PC-3 (cell line): ENCODE results near the gene GSTO2. TPM values are rescaled to one million over a fixed set of nuclear protein-coding genes. Genes with fewer than 3 reads are reported as not detected.
A peak's percentile ranks its signal among the peaks of the same experiment; 100 is the strongest.

ENCODE experiments used
- ATAC-seq: fragments of 200-7000 bp; cut with Tn5 transposase; 2 replicates; pipeline ENCODE4 v1.9.1; 2020; ENCODE audit warnings: mild to moderate bottlenecking, moderate library complexity
- BruUV-seq: library from RNA; stranded (reverse); fragments of 400-500 nt; replicated peaks from 2 replicates; lab custom pipeline; 2021; lab: Mats Ljungman, UMichigan
- CTCF ChIA-PET: fragments of 300-600 bp; sonication (Branson Sonifier 250); formaldehyde crosslinking; loops from one replicate; lab custom pipeline; 2022; ENCODE audit warnings: antibody characterized with exemption; lab: Charles Lee
- POLR2A ChIA-PET: fragments of 300-600 bp; sonication (Branson Sonifier 250); formaldehyde crosslinking; loops from one replicate; lab custom pipeline; 2022; ENCODE audit warnings: antibody characterized with exemption; ENCODE audit not compliant: unreplicated experiment; lab: Charles Lee
- DNase-seq: peaks from one replicate; pipeline ENCODE4 v3.0.0-alpha.2; 2015
- H2AFZ ChIP-seq: fragments of 300-600 bp; sonication (generic); 2 replicates; pipeline ENCODE4 v1.6.0; 2016; ENCODE audit warnings: antibody characterized with exemption, low read length
- H3F3A ChIP-seq: fragments of 300-600 bp; sonication (generic); one replicate; pipeline ENCODE4 v1.6.0; 2017; ENCODE audit warnings: antibody characterized with exemption, low read length, control low read depth, mild to moderate bottlenecking; ENCODE audit not compliant: unreplicated experiment
- H3K27ac ChIP-seq: fragments of 300-600 bp; sonication (generic); 2 replicates; pipeline ENCODE4 v1.5.1; 2016; ENCODE audit warnings: mild to moderate bottlenecking, low read length
- H3K27me3 ChIP-seq: fragments of 300-600 bp; sonication (generic); 2 replicates; pipeline ENCODE4 v1.6.1; 2016; ENCODE audit warnings: low read length, mixed read lengths
- H3K36me3 ChIP-seq: fragments of 300-600 bp; sonication (generic); 2 replicates; pipeline ENCODE4 v1.6.1; 2016; ENCODE audit warnings: low read depth, mixed run types, low read length, mixed read lengths
- H3K4me1 ChIP-seq: fragments of 300-600 bp; sonication (generic); 2 replicates; pipeline ENCODE4 v1.5.1; 2016; ENCODE audit warnings: low read length; ENCODE audit not compliant: insufficient read depth
- H3K4me2 ChIP-seq: fragments of 300-600 bp; sonication (generic); 2 replicates; pipeline ENCODE4 v1.6.0; 2016; ENCODE audit warnings: low read length
- H3K4me3 ChIP-seq: fragments of 300-600 bp; sonication (generic); 2 replicates; pipeline ENCODE4 v1.5.1; 2016; ENCODE audit warnings: mild to moderate bottlenecking, low read length, mixed read lengths
- H3K79me2 ChIP-seq: fragments of 300-600 bp; sonication (generic); 2 replicates; pipeline ENCODE4 v1.6.1; 2017; ENCODE audit warnings: low read length, mixed read lengths
- H3K9ac ChIP-seq: fragments of 300-600 bp; sonication (generic); 2 replicates; pipeline ENCODE4 v1.6.0; 2016; ENCODE audit warnings: mild to moderate bottlenecking, low read length
- H3K9me2 ChIP-seq: fragments of 300-600 bp; sonication (generic); replicated peaks from 2 replicates; pipeline ENCODE4 v1.6.1; 2016; ENCODE audit warnings: mixed run types, low read length, mixed read lengths
- H3K9me3 ChIP-seq: fragments of 300-600 bp; sonication (generic); 2 replicates; pipeline ENCODE4 v1.6.1; 2016; ENCODE audit warnings: low read length, mixed read lengths
- H4K20me1 ChIP-seq: fragments of 300-600 bp; sonication (generic); 2 replicates; pipeline ENCODE4 v1.6.1; 2016; ENCODE audit warnings: low read length, mixed read lengths
- EZH2 ChIP-seq: fragments of 300-600 bp; sonication (generic); IDR thresholded peaks from one replicate; pipeline ENCODE4 v1.6.1; 2017; ENCODE audit warnings: antibody characterized with exemption, mild to moderate bottlenecking, low read length; ENCODE audit not compliant: unreplicated experiment
- EZH2phosphoT487 ChIP-seq: fragments of 300-600 bp; sonication (generic); IDR thresholded peaks from 2 replicates; pipeline ENCODE4 v1.6.1; 2018; ENCODE audit warnings: mild to moderate bottlenecking, antibody characterized with exemption, low read length, borderline replicate concordance
- intact Hi-C: fragments of 100-400 bp; cut with micrococcal nuclease; formaldehyde crosslinking; loops from 2 replicates; pipeline ENCODE4 v1.9.0; 2023
- total RNA-seq: library from RNA; depleted of rRNA; stranded (reverse); fragments of >200 nt; gene quantifications from 2 replicates; pipeline ENCODE4 v1.2.3, GENCODE V29; 2014
- TF ChIP-seq, protein P1 (sequence below): fragments of 300-600 bp; sonication (generic); conservative IDR thresholded peaks from 2 replicates; pipeline ENCODE4 v1.5.1; 2017; ENCODE audit warnings: antibody characterized with exemption, low read depth, mild to moderate bottlenecking, low read length

GSTO2 gene
- total RNA-seq, 1 experiment from 2014 or later = 13.8 TPM

- TSS peak; percentile 32 for BruUV-seq
- intact Hi-C loops = no loop called here
- POLR2A ChIA-PET = interaction anchor here (0.6 kb wide), 1 partner anchor 70 kb away, joined by 4 read pairs; no protein-coding TSS in a partner anchor
These were observed 68.0 kb downstream of the GSTO2 start for GRCh38 chr10:104336821-104337467.

GRCh38 chr10:104337521-104337984 is 68.6 kb downstream of the GSTO2 start:
- Histone ChIP-seq H3K4me2 (peak overlapping the region; percentile 99), H3K9ac (peak overlapping the region; percentile 84), H4K20me1 (peaks cover 22% of the 10 kb centered on the region), H3K36me3 (no peaks in the 10 kb centered on the region), H3K9me2 (no peaks in the 10 kb centered on the region), H3K9me3 (no peaks in the 10 kb centered on the region), H3F3A (no peaks in the 10 kb centered on the region), H3K27ac (peak overlapping the region; percentile 82), H2AFZ (peak overlapping the region; percentile 53), H3K79me2 (peaks cover 59% of the 10 kb centered on the region), H3K4me1 (peaks cover 52% of the 10 kb centered on the region), H3K4me3 (peak overlapping the region; percentile 93), H3K27me3 (no peaks in the 10 kb centered on the region)
- POLR2A ChIA-PET = interaction anchor here (0.6 kb wide), 1 partner anchor 12 kb away, joined by 3 read pairs; no protein-coding TSS in a partner anchor
- DNase-seq (peak; percentile 22), ATAC-seq (peak; percentile 42)
- intact Hi-C loops = no loop called here
- TF ChIP-seq EZH2phosphoT487 (no peak), EZH2 (no peak)
- TF ChIP-seq, protein P1, sequence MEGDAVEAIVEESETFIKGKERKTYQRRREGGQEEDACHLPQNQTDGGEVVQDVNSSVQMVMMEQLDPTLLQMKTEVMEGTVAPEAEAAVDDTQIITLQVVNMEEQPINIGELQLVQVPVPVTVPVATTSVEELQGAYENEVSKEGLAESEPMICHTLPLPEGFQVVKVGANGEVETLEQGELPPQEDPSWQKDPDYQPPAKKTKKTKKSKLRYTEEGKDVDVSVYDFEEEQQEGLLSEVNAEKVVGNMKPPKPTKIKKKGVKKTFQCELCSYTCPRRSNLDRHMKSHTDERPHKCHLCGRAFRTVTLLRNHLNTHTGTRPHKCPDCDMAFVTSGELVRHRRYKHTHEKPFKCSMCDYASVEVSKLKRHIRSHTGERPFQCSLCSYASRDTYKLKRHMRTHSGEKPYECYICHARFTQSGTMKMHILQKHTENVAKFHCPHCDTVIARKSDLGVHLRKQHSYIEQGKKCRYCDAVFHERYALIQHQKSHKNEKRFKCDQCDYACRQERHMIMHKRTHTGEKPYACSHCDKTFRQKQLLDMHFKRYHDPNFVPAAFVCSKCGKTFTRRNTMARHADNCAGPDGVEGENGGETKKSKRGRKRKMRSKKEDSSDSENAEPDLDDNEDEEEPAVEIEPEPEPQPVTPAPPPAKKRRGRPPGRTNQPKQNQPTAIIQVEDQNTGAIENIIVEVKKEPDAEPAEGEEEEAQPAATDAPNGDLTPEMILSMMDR = no peak
- BruUV-seq = no TSS peak
- CTCF ChIA-PET = no interaction called here

More at GRCh38 chr10:104336821-104337467, 68.0 kb downstream of the GSTO2 start:
- H3K4me3 ChIP-seq = peak overlapping the region; percentile 93
- no peaks in the 10 kb centered on the region for H3K9me2 ChIP-seq
- DNase-seq (no peak), ATAC-seq (no peak)
- no peak overlapping the region for H2AFZ ChIP-seq
- H3K27me3 ChIP-seq = no peaks in the 10 kb centered on the region
- peak overlapping the region; percentile 99 for H3K4me2 ChIP-seq
- no peaks in the 10 kb centered on the region for H3F3A ChIP-seq
- H3K79me2 ChIP-seq = peaks cover 66% of the 10 kb centered on the region
- peaks cover 22% of the 10 kb centered on the region for H4K20me1 ChIP-seq
- H3K4me1 ChIP-seq = peaks cover 58% of the 10 kb centered on the region
- H3K9me3 ChIP-seq = no peaks in the 10 kb centered on the region
- peak overlapping the region; percentile 82 for H3K27ac ChIP-seq
- CTCF ChIA-PET = no interaction called here
- no peaks in the 10 kb centered on the region for H3K36me3 ChIP-seq
- TF ChIP-seq EZH2phosphoT487 = no peak
- TF ChIP-seq, protein P1 = no peak
- TF ChIP-seq EZH2 = no peak
- peak overlapping the region; percentile 84 for H3K9ac ChIP-seq
